Measurements from ENCODE around the gene DNAAF9.
"Not testable (repeated sequence)": the region's sequence is repeated elsewhere in the genome, so short reads cannot be mapped to it uniquely, and the experiment has no call there.

Gene DNAAF9

GRCh38 chr20:3407040-3407770, at the start of gene DNAAF9:
TSS of gene DNAAF9 (minus strand) at chr20:3407669. CDS start at chr20:3407557, 112 bp downstream.
- peak; percentile 69 for DNase-seq (ENCODE audit: low spot score)

GRCh38 chr20:3456648-3457047, 49.2 kb upstream of the DNAAF9 start:
- DNase-seq (ENCODE audit: low spot score), result no peak

- no peak for DNase-seq (ENCODE audit: low spot score)
Observed at GRCh38 chr20:3454831-3455230, 47.4 kb upstream of the DNAAF9 start.

GRCh38 chr20:3452690-3453089, 45.2 kb upstream of the DNAAF9 start:
- DNase-seq (ENCODE audit: low spot score), result peak; percentile 97

- DNase-seq (ENCODE audit: low spot score), result peak; percentile 97
Observed at GRCh38 chr20:3452136-3452535, 44.7 kb upstream of the DNAAF9 start.

GRCh38 chr20:3449319-3449718, 41.9 kb upstream of the DNAAF9 start:
- no peak for DNase-seq (ENCODE audit: low spot score)

GRCh38 chr20:3447321-3447720, 39.9 kb upstream of the DNAAF9 start:
- no peak for DNase-seq (ENCODE audit: low spot score)

GRCh38 chr20:3446779-3447178, 39.3 kb upstream of the DNAAF9 start:
- no peak for DNase-seq (ENCODE audit: low spot score)

GRCh38 chr20:3436864-3437574, 29.6 kb upstream of the DNAAF9 start:
- no peak for DNase-seq (ENCODE audit: low spot score)

GRCh38 chr20:3434232-3434631, 26.8 kb upstream of the DNAAF9 start:
- no peak for DNase-seq (ENCODE audit: low spot score)

GRCh38 chr20:3433744-3434143, 26.3 kb upstream of the DNAAF9 start:
- DNase-seq (ENCODE audit: low spot score), result no peak

GRCh38 chr20:3432844-3433243, 25.4 kb upstream of the DNAAF9 start:
- DNase-seq (ENCODE audit: low spot score), result no peak

- DNase-seq (ENCODE audit: low spot score), result no peak
Observed at GRCh38 chr20:3431109-3431508, 23.6 kb upstream of the DNAAF9 start.

GRCh38 chr20:3430376-3431069, 23.1 kb upstream of the DNAAF9 start:
- DNase-seq (ENCODE audit: low spot score), result no peak

GRCh38 chr20:3426766-3427165, 19.3 kb upstream of the DNAAF9 start:
- DNase-seq (ENCODE audit: low spot score), result not testable (repeated sequence)

GRCh38 chr20:3423126-3423525, 15.7 kb upstream of the DNAAF9 start:
- DNase-seq (ENCODE audit: low spot score), result no peak

GRCh38 chr20:3421985-3422384, 14.5 kb upstream of the DNAAF9 start:
- no peak for DNase-seq (ENCODE audit: low spot score)

- DNase-seq (ENCODE audit: low spot score), result no peak
Observed at GRCh38 chr20:3420211-3420707, 12.8 kb upstream of the DNAAF9 start.

- DNase-seq (ENCODE audit: low spot score), result not testable (repeated sequence)
Observed at GRCh38 chr20:3418161-3418560, 10.7 kb upstream of the DNAAF9 start.

- no peak for DNase-seq (ENCODE audit: low spot score)
Observed at GRCh38 chr20:3414122-3414521, 6.7 kb upstream of the DNAAF9 start.

- DNase-seq (ENCODE audit: low spot score), result no peak
Observed at GRCh38 chr20:3413393-3413889, 6.0 kb upstream of the DNAAF9 start.

- DNase-seq (ENCODE audit: low spot score), result no peak
Observed at GRCh38 chr20:3412600-3413392, 5.3 kb upstream of the DNAAF9 start.
